ENCODE data around the gene OBSL1. TPM values are rescaled to one million over a fixed set of nuclear protein-coding genes. Genes with fewer than 3 reads are reported as not detected.
A peak's percentile ranks its signal among the peaks of the same experiment; 100 is the strongest.

Gene OBSL1
- total and polyA plus RNA-seq, 12 donors, result 108 to 310 (median 171) TPM

DNA sequence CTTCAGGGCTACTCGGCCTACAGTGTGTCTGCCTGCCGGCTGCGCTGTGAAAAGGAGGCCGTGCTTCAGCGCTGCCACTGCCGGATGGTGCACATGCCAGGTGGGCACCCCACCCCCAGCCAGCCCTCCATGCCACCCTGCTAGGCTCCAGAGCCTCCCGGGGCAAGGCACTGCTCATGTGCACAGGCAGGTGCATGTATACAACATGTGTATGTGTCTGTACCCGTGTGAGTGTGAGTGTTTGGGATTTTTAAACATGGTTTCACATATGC is 39.0 kb downstream of the OBSL1 start:
- Histone ChIP-seq H3K27ac (no peak overlapping the region), H3K4me3 (no peak overlapping the region), H3K4me1 (peaks cover 2 to 17% (median 7%) of the 10 kb centered on the region in 9 donors), H3K36me3 (no peaks in the 10 kb centered on the region), H3K9me3 (no peaks in the 10 kb centered on the region), H3K27me3 (peaks cover 0 to 43% (median 36%) of the 10 kb centered on the region in 7 donors)
- intact Hi-C loops (cut with DNase I), result loop anchor here in 7 of 10 donors (5.0 kb wide), 3 partner anchors 35 to 75 kb away; partner anchors contain the start of gene GMPPA (in 1 of the 7)
- ATAC-seq, result no peak
- no peak for DNase-seq
- 85 to 92% methylated on average over 8 of the region's 8 CpGs for whole genome bisulfite sequencing, 2 donors
- TF ChIP-seq, protein P1, sequence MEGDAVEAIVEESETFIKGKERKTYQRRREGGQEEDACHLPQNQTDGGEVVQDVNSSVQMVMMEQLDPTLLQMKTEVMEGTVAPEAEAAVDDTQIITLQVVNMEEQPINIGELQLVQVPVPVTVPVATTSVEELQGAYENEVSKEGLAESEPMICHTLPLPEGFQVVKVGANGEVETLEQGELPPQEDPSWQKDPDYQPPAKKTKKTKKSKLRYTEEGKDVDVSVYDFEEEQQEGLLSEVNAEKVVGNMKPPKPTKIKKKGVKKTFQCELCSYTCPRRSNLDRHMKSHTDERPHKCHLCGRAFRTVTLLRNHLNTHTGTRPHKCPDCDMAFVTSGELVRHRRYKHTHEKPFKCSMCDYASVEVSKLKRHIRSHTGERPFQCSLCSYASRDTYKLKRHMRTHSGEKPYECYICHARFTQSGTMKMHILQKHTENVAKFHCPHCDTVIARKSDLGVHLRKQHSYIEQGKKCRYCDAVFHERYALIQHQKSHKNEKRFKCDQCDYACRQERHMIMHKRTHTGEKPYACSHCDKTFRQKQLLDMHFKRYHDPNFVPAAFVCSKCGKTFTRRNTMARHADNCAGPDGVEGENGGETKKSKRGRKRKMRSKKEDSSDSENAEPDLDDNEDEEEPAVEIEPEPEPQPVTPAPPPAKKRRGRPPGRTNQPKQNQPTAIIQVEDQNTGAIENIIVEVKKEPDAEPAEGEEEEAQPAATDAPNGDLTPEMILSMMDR (IDR thresholded peaks at IDR 0.05), result no peak

DNA sequence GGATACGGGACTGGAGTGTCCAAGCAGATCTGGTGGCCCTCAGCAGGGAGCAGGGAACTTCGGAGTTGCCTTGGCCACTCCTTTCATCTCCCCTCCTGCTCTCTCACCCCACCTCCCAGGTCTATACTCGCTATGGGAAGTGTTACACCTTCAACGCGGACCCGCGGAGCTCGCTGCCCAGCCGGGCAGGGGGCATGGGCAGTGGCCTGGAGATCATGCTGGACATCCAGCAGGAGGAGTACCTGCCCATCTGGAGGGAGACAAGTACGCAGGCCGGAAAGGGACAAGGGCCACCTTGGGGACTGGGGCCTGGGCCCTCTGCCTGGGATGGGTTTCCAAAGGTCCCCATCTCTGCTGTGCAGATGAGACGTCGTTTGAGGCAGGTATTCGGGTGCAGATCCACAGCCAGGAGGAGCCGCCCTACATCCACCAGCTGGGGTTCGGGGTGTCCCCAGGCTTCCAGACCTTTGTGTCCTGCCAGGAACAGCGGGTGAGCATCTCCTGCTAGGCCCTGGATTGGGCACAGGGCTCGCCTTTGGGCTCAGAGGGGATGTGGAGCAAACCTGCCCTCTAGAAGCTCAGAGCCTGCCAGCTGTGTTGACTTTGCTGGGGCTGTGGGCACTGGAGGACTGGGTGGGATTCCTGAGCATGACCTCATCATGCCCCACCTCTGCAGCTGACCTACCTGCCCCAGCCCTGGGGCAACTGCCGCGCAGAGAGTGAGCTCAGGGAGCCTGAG is 39.5 kb downstream of the OBSL1 start:
- Histone ChIP-seq H3K36me3 (no peaks in the 10 kb centered on the region), H3K4me1 (peaks cover 5 to 19% (median 12%) of the 10 kb centered on the region in 9 donors), H3K4me3 (no peak overlapping the region), H3K27ac (no peak overlapping the region), H3K27me3 (peaks cover 0 to 46% (median 41%) of the 10 kb centered on the region in 7 donors), H3K9me3 (no peaks in the 10 kb centered on the region)
- intact Hi-C loops (cut with DNase I), result loop anchor here in 8 of 10 donors (2.0 to 5.0 kb wide), 6 partner anchors 35 to 129 kb away; partner anchors contain the start of gene GMPPA (in 1 of the 8)
- ATAC-seq (no peak), DNase-seq (no peak)
- TF ChIP-seq, protein P1 (IDR thresholded peaks at IDR 0.05), result no peak
- 76 to 88% methylated on average over 20 of the region's 20 CpGs for WGBS, 2 donors

DNA sequence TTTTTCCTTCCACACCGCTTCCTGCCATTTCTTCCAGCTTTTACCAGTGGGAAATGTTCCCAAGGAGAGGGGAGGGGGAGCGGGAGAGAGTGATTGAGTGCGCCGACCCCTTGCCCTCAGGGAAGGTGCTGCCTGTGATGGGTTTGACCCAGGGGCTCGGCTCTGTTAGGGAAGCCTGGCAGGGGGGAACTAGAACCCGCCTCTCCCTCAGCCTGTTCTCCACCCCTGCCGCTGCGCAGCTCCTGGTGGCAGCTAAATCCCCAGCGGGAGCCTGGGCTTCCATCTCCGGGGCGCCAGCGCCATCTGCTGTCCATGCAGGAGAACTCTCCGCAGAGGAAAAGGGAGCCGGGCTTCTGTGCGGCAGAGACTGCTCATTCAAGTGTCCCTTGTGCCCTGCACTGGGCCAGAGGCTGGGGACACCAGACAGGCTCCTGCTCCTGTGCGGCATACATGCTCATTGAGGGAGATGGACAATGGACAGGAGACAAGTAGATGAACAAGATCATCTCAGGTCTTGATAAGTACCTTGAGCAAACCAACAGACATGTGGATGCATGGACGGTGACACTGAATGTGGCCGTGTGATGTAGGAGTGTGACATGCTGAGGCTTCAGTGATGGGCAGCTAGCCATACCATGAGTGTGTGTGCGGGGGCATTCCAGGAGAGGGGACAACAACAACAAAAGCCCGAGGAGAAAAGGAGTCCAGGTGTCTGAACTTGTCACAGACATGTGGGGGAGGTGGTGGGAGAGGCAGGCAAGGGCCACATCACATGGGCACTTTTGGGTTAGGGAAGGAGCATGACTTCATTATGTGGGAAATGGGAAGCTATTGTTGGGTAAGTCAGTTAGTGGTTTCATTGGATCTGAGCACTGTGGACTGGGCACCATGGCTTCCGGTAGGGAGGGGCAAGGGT is 41.0 kb downstream of the OBSL1 start:
- ATAC-seq, result peak; percentile 64 to 93 (median 86)
- intact Hi-C loops (cut with DNase I), result loop anchor here in 9 of 10 donors (1.0 to 5.0 kb wide), 8 partner anchors 33 to 128 kb away; partner anchors contain the start of gene GMPPA (in 1 of the 9)
- H3K9me3 ChIP-seq, result no peaks in the 10 kb centered on the region
- TF ChIP-seq, protein P1 (IDR thresholded peaks at IDR 0.05), result peak; percentile 94 to 98 (median 97)
- H3K27me3 ChIP-seq, result peaks cover 0 to 60% (median 56%) of the 10 kb centered on the region in 7 donors
- 11 to 12% methylated on average over 21 of the region's 21 CpGs for WGBS, 2 donors
- peaks cover 5 to 34% (median 18%) of the 10 kb centered on the region in 9 donors for H3K4me1 ChIP-seq
- peak; percentile 83 to 92 for DNase-seq
- no peaks in the 10 kb centered on the region for H3K36me3 ChIP-seq
- H3K27ac ChIP-seq, result no peak overlapping the region
- H3K4me3 ChIP-seq, result peak overlapping the region in 3 of 10 donors; percentile 11 to 21 (median 15)

DNA sequence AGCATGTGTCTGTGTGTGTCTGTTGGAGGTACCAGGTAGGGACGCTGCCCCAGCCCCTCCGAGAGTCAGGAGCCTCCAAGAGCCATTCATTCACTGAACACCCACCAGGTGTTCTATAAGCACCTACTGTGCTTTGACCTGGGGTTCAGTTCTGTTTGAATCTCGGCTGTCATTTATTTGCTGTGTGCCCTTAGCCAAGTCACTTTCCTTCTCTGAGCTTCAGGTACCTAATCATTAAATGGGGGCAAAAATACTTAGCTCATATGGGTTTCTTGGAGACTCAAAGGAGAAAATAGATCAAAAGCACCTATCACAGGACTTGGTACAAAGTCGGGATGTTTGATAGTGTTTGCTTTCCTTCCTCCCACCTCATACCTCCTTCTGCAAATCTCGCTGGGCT is 43.9 kb downstream of the OBSL1 start:
- ATAC-seq (no peak), DNase-seq (no peak)
- TF ChIP-seq, protein P1 (IDR thresholded peaks at IDR 0.05), result no peak
- H3K27ac ChIP-seq, result no peak overlapping the region
- H3K9me3 ChIP-seq, result no peaks in the 10 kb centered on the region
- H3K36me3 ChIP-seq, result no peaks in the 10 kb centered on the region
- peaks cover 13 to 45% (median 26%) of the 10 kb centered on the region in 9 donors for H3K4me1 ChIP-seq
- H3K4me3 ChIP-seq, result no peak overlapping the region
- intact Hi-C loops (cut with DNase I), result loop anchor here in 6 of 10 donors (5.0 kb wide), 3 partner anchors 35 to 125 kb away; no protein-coding TSS in a partner anchor
- WGBS, 2 donors, result 56 to 65% methylated on average over 5 of the region's 5 CpGs
- peaks cover 5 to 88% (median 80%) of the 10 kb centered on the region in 7 donors for H3K27me3 ChIP-seq
